ENCODE measurements around the gene NRXN3. TPM values are rescaled to one million over a fixed set of nuclear protein-coding genes. Genes with fewer than 3 reads are reported as not detected.

Gene NRXN3
- total and polyA plus RNA-seq, 4 donors, result 0.07 to 1.2 (median 0.23) TPM

DNA sequence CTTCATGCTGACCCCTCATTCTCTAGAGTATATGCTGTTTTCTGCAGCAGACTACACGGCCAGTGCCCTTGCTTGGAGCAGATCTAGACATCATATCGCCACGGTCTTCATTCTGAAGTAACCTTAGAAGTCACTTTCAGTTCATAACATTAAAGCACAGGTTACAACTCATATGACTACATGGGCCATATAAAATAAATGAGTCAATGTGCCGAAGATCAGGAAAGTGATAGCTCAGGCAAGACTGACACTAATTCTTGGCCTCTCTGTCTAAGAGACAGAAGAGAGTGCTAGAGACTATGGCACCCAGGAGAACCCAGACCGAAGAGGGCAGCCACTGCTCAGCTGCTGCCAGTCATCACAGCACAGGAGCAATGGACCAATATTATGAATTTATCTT, 1431.4 kb downstream of the NRXN3 start:
- Histone ChIP-seq H3K9ac (ENCODE audit: low read depth in 1 of 2, low read length in 2 of 2) (no peak overlapping the region), H3K27me3 (ENCODE audit: control insufficient read depth in 4 of 4, insufficient read depth in 4 of 4, low read length in 3 of 4) (peaks cover 0 to 6% (median 0%) of the 10 kb centered on the region in 4 donors), H3K36me3 (ENCODE audit: control insufficient read depth in 4 of 4, insufficient read depth in 3 of 4, low read depth in 1 of 4, low read length in 3 of 4) (no peaks in the 10 kb centered on the region), H3K27ac (ENCODE audit: low read depth in 1 of 2, low read length in 2 of 2) (no peak overlapping the region), H3K4me1 (ENCODE audit: control insufficient read depth in 4 of 4, insufficient read depth in 4 of 4, low read length in 3 of 4) (no peaks in the 10 kb centered on the region), H3K4me3 (ENCODE audit: low read depth in 1 of 3, low read length in 3 of 3) (no peak overlapping the region), H3K9me3 (ENCODE audit: control insufficient read depth in 4 of 4, low read length in 3 of 4) (peaks cover 0 to 5% (median 0%) of the 10 kb centered on the region in 4 donors)
- 83% methylated on average over 5 of the region's 5 CpGs for WGBS
- TF ChIP-seq MAX (IDR thresholded peaks at IDR 0.05), result no peak
- no peak for TF ChIP-seq ZBTB33 (IDR thresholded peaks at IDR 0.05)
- no peak for TF ChIP-seq HNF4G (IDR thresholded peaks at IDR 0.05)
- no peak for TF ChIP-seq CTCF (IDR thresholded peaks at IDR 0.05; ENCODE audit: low read depth, low read length, missing input control)
- TF ChIP-seq FOXA1 (IDR thresholded peaks at IDR 0.05), result no peak
- no peak for TF ChIP-seq NR2F2 (IDR thresholded peaks at IDR 0.05)
- no peak for TF ChIP-seq RAD21 (IDR thresholded peaks at IDR 0.05)
- DNase-seq (ENCODE audit: low spot score), result no peak

DNA sequence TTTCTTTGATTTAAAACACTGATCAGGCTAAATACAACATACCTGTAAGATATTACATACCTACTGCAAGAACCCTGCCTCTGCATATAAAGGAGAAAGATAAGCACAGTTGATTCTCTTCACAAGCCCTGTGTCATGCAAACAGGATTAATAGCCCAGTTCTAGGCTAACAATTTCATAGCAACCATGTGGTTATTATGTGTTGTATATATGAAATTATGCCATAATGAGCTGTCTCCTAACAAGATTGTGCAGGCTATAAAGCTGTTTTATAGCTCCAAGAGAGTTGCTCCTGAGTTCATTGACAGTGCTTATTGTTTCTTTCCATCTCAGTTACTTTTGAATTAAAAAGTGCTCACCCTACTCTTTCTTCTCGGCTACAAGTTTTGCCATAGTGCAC, 1431.9 kb downstream of the NRXN3 start:
- WGBS, result 74% methylated on average over 1 of the region's 1 CpG
- peaks cover 0 to 5% (median 0%) of the 10 kb centered on the region in 4 donors for H3K9me3 ChIP-seq (ENCODE audit: control insufficient read depth in 4 of 4, low read length in 3 of 4)
- TF ChIP-seq HNF4G (IDR thresholded peaks at IDR 0.05) (no peak), NR2F2 (IDR thresholded peaks at IDR 0.05) (no peak), CTCF (IDR thresholded peaks at IDR 0.05; ENCODE audit: low read depth, low read length, missing input control) (no peak), HNF4A (conservative IDR thresholded peaks at IDR 0.05) (no peak), ZBTB33 (IDR thresholded peaks at IDR 0.05) (no peak), ATF3 (IDR thresholded peaks at IDR 0.05) (no peak), YY1 (IDR thresholded peaks at IDR 0.05) (no peak), RAD21 (IDR thresholded peaks at IDR 0.05) (no peak), REST (IDR thresholded peaks at IDR 0.05) (no peak), GABPA (IDR thresholded peaks at IDR 0.05 in 1 of 2, conservative IDR thresholded peaks at IDR 0.05 in 1 of 2) (no peak), JUND (IDR thresholded peaks at IDR 0.05) (no peak), SP1 (IDR thresholded peaks at IDR 0.05) (no peak)
- DNase-seq (ENCODE audit: low spot score), result no peak
- no peak overlapping the region for H3K9ac ChIP-seq (ENCODE audit: low read depth in 1 of 2, low read length in 2 of 2)
- no peak overlapping the region for H3K27ac ChIP-seq (ENCODE audit: low read depth in 1 of 2, low read length in 2 of 2)
- no peaks in the 10 kb centered on the region for H3K4me1 ChIP-seq (ENCODE audit: control insufficient read depth in 4 of 4, insufficient read depth in 4 of 4, low read length in 3 of 4)
- H3K4me3 ChIP-seq (ENCODE audit: low read depth in 1 of 3, low read length in 3 of 3), result no peak overlapping the region
- H3K36me3 ChIP-seq (ENCODE audit: control insufficient read depth in 4 of 4, insufficient read depth in 3 of 4, low read depth in 1 of 4, low read length in 3 of 4), result no peaks in the 10 kb centered on the region
- H3K27me3 ChIP-seq (ENCODE audit: control insufficient read depth in 4 of 4, insufficient read depth in 4 of 4, low read length in 3 of 4), result peaks cover 0 to 6% (median 0%) of the 10 kb centered on the region in 4 donors
